Activated naive CD4-positive, alpha-beta T cell (primary cell): ENCODE measurements around the gene HSPB8.
"Not testable (repeated sequence)": the region's sequence is repeated elsewhere in the genome, so short reads cannot be mapped to it uniquely, and the experiment has no call there.

Experiments used
- DNase-seq, 4 experiments: peaks; one replicate each; lab custom pipeline; 2025; lab: John Stamatoyannopoulos, UW

The HSPB8 gene

GRCh38 chr12:119206348-119207062 is 27.8 kb downstream of the HSPB8 start:
- no peak for DNase-seq

- DNase-seq = no peak
These were observed 28.4 kb downstream of the HSPB8 start for GRCh38 chr12:119207063-119207560.

- DNase-seq = no peak
These were observed 29.9 kb downstream of the HSPB8 start for GRCh38 chr12:119208626-119209061.

GRCh38 chr12:119211884-119212283 is 33.2 kb downstream of the HSPB8 start:
- DNase-seq = no peak

GRCh38 chr12:119216084-119216483 is 37.4 kb downstream of the HSPB8 start:
- DNase-seq = no peak

GRCh38 chr12:119218875-119219274 is 40.1 kb downstream of the HSPB8 start:
- DNase-seq = not testable (repeated sequence)

- no peak for DNase-seq
These were observed 43.7 kb downstream of the HSPB8 start for GRCh38 chr12:119222222-119222951.

- DNase-seq = no peak
These were observed 46.7 kb downstream of the HSPB8 start for GRCh38 chr12:119225454-119225853.

GRCh38 chr12:119227292-119227691 is 48.6 kb downstream of the HSPB8 start:
- no peak for DNase-seq

GRCh38 chr12:119229205-119229604 is 50.5 kb downstream of the HSPB8 start:
- no peak for DNase-seq

- DNase-seq = no peak
These were observed 51.1 kb downstream of the HSPB8 start for GRCh38 chr12:119229837-119230236.

- DNase-seq = no peak
These were observed 52.1 kb downstream of the HSPB8 start for GRCh38 chr12:119230807-119231206.

- no peak for DNase-seq
These were observed 53.0 kb downstream of the HSPB8 start for GRCh38 chr12:119231774-119232173.

- no peak for DNase-seq
These were observed 56.5 kb downstream of the HSPB8 start for GRCh38 chr12:119235197-119235751.

GRCh38 chr12:119236372-119236771 is 57.6 kb downstream of the HSPB8 start:
- no peak for DNase-seq

GRCh38 chr12:119239040-119239439 is 60.3 kb downstream of the HSPB8 start:
- DNase-seq = no peak

- DNase-seq = no peak
These were observed 62.3 kb downstream of the HSPB8 start for GRCh38 chr12:119241049-119241448.

- DNase-seq = no peak
These were observed 62.9 kb downstream of the HSPB8 start for GRCh38 chr12:119241580-119242169.
